Lung microvascular endothelial cell (primary cell): ENCODE data around the gene AP4S1. TPM values are rescaled to one million over a fixed set of nuclear protein-coding genes. Genes with fewer than 3 reads are reported as not detected.

Experiments used
- DNase-seq, 2 donors: peaks; one replicate each; pipeline versions ENCODE4 v3.0.0 to v3.0.0-alpha.2; 2010; ENCODE audit warnings: low read depth in 2 of 2
- total RNA-seq: library from RNA; depleted of rRNA; stranded (reverse); fragments of >200 nt; gene quantifications from 2 replicates; pipeline ENCODE4 v1.2.1, GENCODE V29; 2014

The AP4S1 gene
- total RNA-seq, 1 donor from 2014 or later: 3.0 TPM

GRCh38 chr14:31137214-31137889 is 111.9 kb downstream of the AP4S1 start:
- no peak for DNase-seq

GRCh38 chr14:31138301-31138700 is 112.9 kb downstream of the AP4S1 start:
- DNase-seq: no peak

DNA sequence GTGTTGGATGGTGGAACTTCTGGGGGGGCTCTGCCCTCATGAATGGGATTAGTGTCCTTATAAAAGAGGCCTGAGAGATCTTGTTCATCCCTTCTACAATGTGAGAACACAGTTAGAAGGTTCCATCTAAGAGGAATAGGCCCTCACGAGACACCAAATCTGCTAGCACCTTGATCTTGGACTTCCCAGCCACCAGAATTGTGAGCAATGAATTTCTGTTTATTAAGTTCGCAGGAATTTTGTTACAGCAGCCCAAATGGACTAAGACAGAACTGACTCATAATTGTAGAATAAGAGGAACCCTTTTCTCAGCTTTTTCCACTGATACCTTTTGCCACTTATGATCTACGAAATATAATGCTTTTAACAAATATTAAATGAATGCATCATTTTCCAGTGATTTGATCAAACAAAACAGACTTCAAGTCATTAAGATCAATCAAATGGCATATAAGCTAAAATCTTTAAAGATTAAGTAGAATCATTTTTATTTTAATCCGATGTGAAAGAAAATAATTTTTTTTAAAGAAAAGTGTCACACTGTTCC is 113.9 kb downstream of the AP4S1 start:
- no peak for DNase-seq

DNA sequence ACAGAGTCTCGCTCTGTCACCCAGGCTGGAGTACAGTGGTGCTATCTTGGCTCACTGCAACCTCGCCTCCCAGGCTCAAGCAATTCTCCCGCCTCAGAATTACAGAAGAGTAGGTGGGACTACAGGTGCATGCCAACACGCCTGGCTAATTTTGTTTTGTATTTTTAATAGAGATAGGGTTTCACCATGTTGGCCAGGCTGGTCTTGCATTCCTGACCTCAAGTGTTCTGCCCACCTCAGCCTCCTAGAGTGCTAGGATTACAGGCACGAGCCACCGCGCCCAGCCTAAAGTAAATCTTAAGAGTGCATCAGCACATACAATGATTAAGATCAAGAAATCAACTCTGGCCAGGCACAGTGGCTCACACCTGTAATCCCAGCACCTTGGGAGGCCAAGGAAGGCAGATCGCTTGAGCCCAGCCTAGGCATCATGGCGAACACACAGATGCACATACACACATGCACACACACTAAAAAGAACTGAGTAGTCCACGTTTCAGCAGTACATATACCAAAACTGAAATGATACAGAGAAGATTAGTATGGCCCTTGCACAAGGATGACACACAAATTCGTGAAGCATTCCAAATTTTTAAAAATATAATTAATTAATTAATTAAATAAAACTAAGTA is 117.1 kb downstream of the AP4S1 start:
- no peak for DNase-seq

Other genes with a start within 250 kb of the AP4S1 start
- gene COCH, start 151.1 kb upstream of the AP4S1 start, total RNA-seq: 0.99 and 1.5 TPM in 2 replicates
- 33.3 and 50.2 TPM in 2 replicates for gene STRN3, start 730 bp downstream of the AP4S1 start, total RNA-seq
- 217 and 301 TPM in 2 replicates for gene HECTD1, start 182.1 kb downstream of the AP4S1 start, total RNA-seq